KG1 (cell line): ENCODE results near the gene PLXNC1.

ENCODE experiments used
- DNase-seq: peaks from one replicate; lab custom pipeline; 2025; lab: John Stamatoyannopoulos, UW

PLXNC1 gene

GRCh38 chr12:94180558-94181296 is 32.4 kb downstream of the PLXNC1 start:
- peak; percentile 49 for DNase-seq

DNA sequence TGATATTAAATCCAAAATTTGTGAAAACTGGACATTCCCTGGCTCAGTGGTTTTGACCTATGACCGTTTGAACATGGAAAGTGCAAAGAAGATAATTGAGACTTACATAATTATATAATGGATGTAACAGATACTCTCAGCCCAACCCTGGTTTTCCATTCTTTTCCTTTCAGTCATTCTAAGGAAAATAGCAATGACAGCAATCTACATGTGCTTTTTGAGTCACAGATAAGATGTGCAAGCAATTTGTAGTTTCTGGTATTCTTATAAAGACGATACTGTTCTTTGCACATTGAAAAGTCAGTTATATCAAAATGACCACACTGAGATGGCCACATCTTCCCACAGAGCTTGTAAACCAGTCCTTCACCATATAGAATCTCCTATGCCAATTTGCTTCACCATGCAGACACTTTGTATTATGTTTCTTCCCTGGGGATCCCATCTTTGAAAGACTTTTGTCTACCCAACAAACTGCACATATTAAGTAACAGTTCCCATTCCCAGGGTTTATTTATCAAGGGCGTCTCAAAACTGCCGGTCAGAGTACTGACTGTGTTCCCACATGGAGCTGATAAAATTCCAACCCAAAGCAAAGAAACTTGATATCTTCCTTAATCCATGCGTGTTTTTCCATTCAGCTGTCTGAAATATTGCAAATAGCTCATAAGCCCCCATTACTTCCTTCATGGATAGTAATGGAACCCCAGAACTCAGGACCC is 34.8 kb downstream of the PLXNC1 start:
- no peak for DNase-seq

- DNase-seq = no peak
Observed at GRCh38 chr12:94183708-94184379, 35.5 kb downstream of the PLXNC1 start.

- peak; percentile 9 for DNase-seq
Observed at GRCh38 chr12:94184995-94185719, 36.8 kb downstream of the PLXNC1 start.

DNA sequence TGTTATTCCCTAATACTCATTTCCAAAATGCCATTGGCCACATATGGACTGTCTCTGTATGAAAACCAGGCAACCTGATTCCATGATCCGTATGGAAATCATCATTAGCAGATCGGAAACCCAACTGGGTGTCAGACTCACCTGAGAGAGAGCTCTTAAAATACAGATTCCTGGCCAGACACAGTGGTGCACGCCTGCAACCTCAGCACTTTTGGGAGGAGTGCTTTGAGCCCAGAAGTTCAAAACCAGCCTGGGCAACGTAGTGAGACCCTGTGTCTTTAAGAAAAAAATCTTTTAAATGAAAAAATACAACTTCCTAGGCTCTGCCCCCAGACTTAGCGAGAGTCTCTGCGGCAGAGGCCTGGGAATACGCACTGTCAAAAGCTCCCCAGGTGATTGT is 37.4 kb downstream of the PLXNC1 start:
- no peak for DNase-seq

GRCh38 chr12:94186278-94187241 is 38.2 kb downstream of the PLXNC1 start:
- DNase-seq = no peak

DNA sequence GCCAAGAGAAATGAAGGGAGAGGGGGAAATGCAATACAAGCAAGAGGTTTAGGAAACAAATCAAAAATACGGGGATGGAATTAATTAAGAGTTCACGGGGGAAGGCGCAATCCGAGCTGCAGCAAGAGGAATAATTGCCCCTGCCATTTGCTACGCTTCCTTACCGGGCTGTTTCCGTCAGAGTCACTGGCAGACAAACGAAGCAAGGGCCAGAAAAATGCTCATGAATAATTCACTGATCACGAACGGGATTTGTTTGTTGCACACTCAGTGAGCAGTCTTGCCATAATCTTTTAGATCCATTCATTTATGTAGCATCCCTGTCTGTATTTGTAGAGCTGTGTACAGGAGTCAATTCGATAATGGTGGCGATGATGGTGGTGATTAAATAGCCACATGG is 39.0 kb downstream of the PLXNC1 start:
- DNase-seq = no peak

- no peak for DNase-seq
Observed at GRCh38 chr12:94190623-94191022, 42.2 kb downstream of the PLXNC1 start.

DNA sequence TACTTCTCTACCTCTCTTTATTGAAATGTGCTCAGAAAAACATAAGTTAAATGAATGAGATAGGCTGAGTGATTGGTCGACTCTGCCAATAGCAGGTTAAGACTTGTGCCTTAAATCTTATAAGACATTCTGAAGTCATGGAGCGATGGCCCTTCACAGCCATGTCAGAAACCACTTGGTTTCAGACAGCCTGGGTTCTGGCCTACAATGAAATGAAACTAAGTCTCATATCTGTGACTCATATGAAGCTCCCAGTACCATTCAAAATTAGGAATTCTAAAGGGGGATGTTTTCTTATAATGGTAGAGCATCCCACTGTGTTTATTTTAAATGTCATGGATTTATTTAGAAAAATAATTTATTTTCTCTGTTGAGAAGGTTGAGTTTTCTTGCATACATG is 42.6 kb downstream of the PLXNC1 start:
- no peak for DNase-seq

GRCh38 chr12:94191811-94192210 is 43.4 kb downstream of the PLXNC1 start:
- DNase-seq = no peak

- DNase-seq = no peak
Observed at GRCh38 chr12:94192506-94192905, 44.1 kb downstream of the PLXNC1 start.

GRCh38 chr12:94193168-94193567 is 44.8 kb downstream of the PLXNC1 start:
- no peak for DNase-seq

- DNase-seq = no peak
Observed at GRCh38 chr12:94195483-94195882, 47.1 kb downstream of the PLXNC1 start.

- no peak for DNase-seq
Observed at GRCh38 chr12:94198469-94198868, 50.1 kb downstream of the PLXNC1 start.

- no peak for DNase-seq
Observed at GRCh38 chr12:94198872-94199271, 50.5 kb downstream of the PLXNC1 start.

- no peak for DNase-seq
Observed at GRCh38 chr12:94200069-94200468, 51.7 kb downstream of the PLXNC1 start.

DNA sequence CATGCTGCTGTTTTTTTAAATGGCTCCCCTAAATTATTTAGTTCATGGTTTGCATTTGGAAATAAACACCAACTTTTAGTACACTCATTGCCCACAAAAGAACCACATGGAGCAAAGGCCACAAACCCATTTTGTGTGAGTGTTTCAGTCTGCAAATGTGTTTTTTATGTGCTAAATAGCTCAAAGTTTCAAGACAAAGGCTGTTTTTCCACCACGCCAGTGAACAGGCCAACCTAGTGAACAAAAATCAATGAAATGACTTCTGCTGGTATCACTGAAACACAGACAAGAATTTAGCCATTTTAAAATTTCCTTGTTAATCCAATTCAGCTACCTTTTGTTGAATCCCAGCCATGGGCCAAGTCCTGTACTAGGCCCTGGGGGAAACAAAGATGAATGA is 52.3 kb downstream of the PLXNC1 start:
- DNase-seq = no peak

DNA sequence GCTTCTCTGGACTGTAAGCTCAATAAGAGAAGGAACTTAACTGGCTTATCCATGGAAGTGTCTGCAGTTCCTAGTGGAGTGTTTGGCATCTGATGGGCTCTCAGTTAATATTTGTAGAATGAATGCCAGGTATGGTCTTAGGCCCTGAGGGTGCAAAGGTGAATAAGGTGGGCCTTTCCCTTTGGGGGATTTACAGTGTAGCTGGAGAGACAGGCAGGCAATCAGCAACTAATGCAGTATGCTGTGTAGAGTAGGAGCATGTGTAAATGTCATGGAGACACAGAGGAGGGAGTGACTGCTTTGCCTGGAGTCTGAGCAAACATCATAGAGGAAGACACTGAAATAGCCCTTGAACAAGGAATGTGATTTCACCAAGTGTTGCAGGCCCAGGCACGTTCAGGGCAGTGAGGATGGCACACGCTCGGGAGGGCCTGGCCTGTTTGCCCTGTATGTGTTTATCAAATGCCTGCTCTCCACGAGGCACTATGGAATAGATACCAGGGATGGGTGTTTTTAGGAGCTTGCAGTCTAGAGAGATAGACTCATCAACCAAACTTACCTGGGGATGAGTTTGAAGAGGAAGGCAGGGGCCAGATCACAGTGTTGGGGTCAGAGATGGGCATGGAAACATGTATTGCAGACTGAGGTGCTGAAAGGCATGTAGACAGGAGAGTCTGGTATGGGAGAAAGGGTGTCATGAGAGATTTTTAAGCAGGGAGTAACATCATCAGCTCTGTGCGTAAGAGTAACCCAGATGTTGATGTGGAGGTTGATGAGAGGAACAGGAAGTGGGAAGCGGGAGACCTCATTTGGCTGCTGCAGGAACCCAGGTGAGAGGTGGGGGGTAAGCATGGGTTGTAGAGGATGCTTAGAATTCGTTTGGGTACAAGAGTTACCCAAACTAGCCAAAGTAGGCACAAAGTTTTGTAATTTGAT is 54.1 kb downstream of the PLXNC1 start:
- no peak for DNase-seq

DNA sequence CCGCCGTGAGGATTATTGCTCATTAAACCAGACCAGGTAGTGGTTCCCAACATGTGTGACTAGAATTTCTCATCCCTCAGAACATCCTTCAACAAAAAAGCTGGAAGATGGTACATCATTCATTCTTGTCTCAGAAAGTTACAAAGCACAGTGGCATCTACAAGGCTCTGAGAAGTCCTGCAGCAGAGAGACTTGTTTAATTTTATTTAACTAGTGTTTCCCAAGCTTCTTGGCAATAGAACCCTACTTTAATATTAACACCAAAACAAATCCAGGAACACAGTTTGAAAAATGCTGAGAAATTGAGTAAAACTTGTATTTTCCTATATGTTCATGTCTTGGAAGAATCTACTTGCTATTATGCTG is 54.8 kb downstream of the PLXNC1 start:
- no peak for DNase-seq

DNA sequence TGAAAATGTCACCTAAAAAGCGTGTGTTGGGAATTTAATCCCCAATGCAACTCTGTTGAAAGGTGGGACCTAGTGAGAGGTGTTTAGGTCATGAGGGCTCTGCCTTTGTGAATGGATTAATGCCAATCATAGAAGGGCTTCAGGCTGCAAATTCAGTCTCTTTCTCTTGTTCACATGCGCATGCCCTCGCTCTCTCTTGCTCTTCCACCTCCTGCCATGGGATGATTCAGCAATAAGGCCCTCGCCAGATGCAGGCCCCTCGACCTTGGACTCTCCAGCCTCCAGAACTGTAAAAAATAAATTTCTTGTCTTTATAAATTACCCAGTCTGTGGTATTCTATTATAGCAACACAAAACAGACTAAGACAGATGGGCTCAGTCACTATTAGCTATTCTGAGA is 55.4 kb downstream of the PLXNC1 start:
- DNase-seq = no peak
